ENCODE data around the gene TUBGCP3.

TUBGCP3 gene

GRCh38 chr13:112624040-112624439 lies 36.1 kb upstream of the TUBGCP3 start:
- Histone ChIP-seq H3K79me2 (ENCODE audit: insufficient read depth, low read depth) (no peaks in the 10 kb centered on the region), H2AFZ (ENCODE audit: low read depth) (no peak overlapping the region), H3K9ac (no peak overlapping the region), H3K36me3 (ENCODE audit: insufficient read depth) (no peaks in the 10 kb centered on the region), H3K4me3 (IDR thresholded peaks at IDR 0.05; ENCODE audit: insufficient read depth, low read depth, low read length) (no peak overlapping the region), H3K27ac (no peak overlapping the region), H3K27me3 (ENCODE audit: insufficient read depth, low read depth) (no peaks in the 10 kb centered on the region), H4K20me1 (ENCODE audit: insufficient read depth) (no peaks in the 10 kb centered on the region), H3K4me1 (ENCODE audit: low read depth, poor library complexity, severe bottlenecking) (no peaks in the 10 kb centered on the region), H3K4me2 (no peak overlapping the region)
- TF ChIP-seq CTCF (conservative IDR thresholded peaks at IDR 0.05; ENCODE audit: low read depth, low read length) = no peak

DNA sequence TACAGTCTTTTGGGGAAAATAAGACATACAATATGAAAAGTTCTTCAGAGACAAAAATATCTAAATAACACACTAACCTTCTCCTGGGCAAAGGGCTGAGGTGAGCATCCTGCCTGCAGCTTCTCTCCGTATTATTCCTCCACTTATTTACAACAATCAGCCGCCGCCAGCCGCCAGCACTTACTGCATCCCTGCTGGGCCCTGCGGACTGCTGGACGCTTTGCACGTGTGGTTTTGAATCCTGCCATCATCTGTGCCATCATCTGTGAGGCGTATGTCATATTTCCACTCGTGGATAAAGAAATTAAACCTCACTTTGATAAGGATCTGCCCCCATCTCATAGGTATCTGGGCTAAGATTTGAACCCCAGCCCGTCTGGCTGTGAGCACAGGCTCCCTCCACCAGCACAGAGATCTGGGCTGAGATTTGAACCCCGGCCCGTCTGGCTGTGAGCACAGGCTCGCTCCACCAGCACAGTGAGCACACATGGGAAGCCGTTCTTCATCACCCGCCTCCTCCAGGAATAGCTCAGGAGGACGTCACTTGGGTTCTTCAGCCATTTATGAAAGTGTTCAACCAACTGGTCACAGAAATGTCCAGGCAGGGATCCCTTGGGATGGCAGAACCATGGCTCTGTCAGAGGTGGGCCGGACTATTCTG lies 35.2 kb upstream of the TUBGCP3 start:
- TF ChIP-seq CTCF (conservative IDR thresholded peaks at IDR 0.05; ENCODE audit: low read depth, low read length) = no peak
- Histone ChIP-seq H3K36me3 (ENCODE audit: insufficient read depth) (no peaks in the 10 kb centered on the region), H3K4me3 (IDR thresholded peaks at IDR 0.05; ENCODE audit: insufficient read depth, low read depth, low read length) (no peak overlapping the region), H2AFZ (ENCODE audit: low read depth) (no peak overlapping the region), H3K27ac (no peak overlapping the region), H4K20me1 (ENCODE audit: insufficient read depth) (no peaks in the 10 kb centered on the region), H3K4me2 (no peak overlapping the region), H3K4me1 (ENCODE audit: low read depth, poor library complexity, severe bottlenecking) (no peaks in the 10 kb centered on the region), H3K9ac (no peak overlapping the region), H3K27me3 (ENCODE audit: insufficient read depth, low read depth) (no peaks in the 10 kb centered on the region), H3K79me2 (ENCODE audit: insufficient read depth, low read depth) (no peaks in the 10 kb centered on the region)

- no peaks in the 10 kb centered on the region for H3K4me1 ChIP-seq (ENCODE audit: low read depth, poor library complexity, severe bottlenecking)
- H3K27ac ChIP-seq = no peak overlapping the region
- H3K27me3 ChIP-seq (ENCODE audit: insufficient read depth, low read depth) = no peaks in the 10 kb centered on the region
- no peak overlapping the region for H3K4me2 ChIP-seq
- no peak for TF ChIP-seq CTCF (conservative IDR thresholded peaks at IDR 0.05; ENCODE audit: low read depth, low read length)
- H2AFZ ChIP-seq (ENCODE audit: low read depth) = no peak overlapping the region
- no peak overlapping the region for H3K4me3 ChIP-seq (IDR thresholded peaks at IDR 0.05; ENCODE audit: insufficient read depth, low read depth, low read length)
- H3K79me2 ChIP-seq (ENCODE audit: insufficient read depth, low read depth) = no peaks in the 10 kb centered on the region
- no peaks in the 10 kb centered on the region for H4K20me1 ChIP-seq (ENCODE audit: insufficient read depth)
- no peaks in the 10 kb centered on the region for H3K36me3 ChIP-seq (ENCODE audit: insufficient read depth)
- H3K9ac ChIP-seq = no peak overlapping the region
Measured at GRCh38 chr13:112622375-112622774, 34.4 kb upstream of the TUBGCP3 start.

- no peak for TF ChIP-seq CTCF (conservative IDR thresholded peaks at IDR 0.05; ENCODE audit: low read depth, low read length)
- no peaks in the 10 kb centered on the region for H3K27me3 ChIP-seq (ENCODE audit: insufficient read depth, low read depth)
- no peak overlapping the region for H3K27ac ChIP-seq
- H3K4me3 ChIP-seq (IDR thresholded peaks at IDR 0.05; ENCODE audit: insufficient read depth, low read depth, low read length) = no peak overlapping the region
- no peaks in the 10 kb centered on the region for H4K20me1 ChIP-seq (ENCODE audit: insufficient read depth)
- no peak overlapping the region for H3K4me2 ChIP-seq
- H3K9ac ChIP-seq = no peak overlapping the region
- no peak overlapping the region for H2AFZ ChIP-seq (ENCODE audit: low read depth)
- no peaks in the 10 kb centered on the region for H3K36me3 ChIP-seq (ENCODE audit: insufficient read depth)
- H3K79me2 ChIP-seq (ENCODE audit: insufficient read depth, low read depth) = no peaks in the 10 kb centered on the region
- no peaks in the 10 kb centered on the region for H3K4me1 ChIP-seq (ENCODE audit: low read depth, poor library complexity, severe bottlenecking)
Measured at GRCh38 chr13:112619730-112620631, 32.0 kb upstream of the TUBGCP3 start.
